SK-N-MC (cell line): ENCODE measurements around the gene KYNU.

ENCODE experiments used
- EZH2 ChIP-seq: fragments of 200-600 bp; sonication (generic); IDR thresholded peaks from one replicate; pipeline ENCODE4 v1.6.1; 2017; ENCODE audit warnings: antibody characterized with exemption
- POLR2AphosphoS5 ChIP-seq: IDR thresholded peaks from 2 replicates; pipeline ENCODE4 v1.6.1; 2012; ENCODE audit warnings: mild to moderate bottlenecking, low read depth, low read length, borderline replicate concordance

DNA sequence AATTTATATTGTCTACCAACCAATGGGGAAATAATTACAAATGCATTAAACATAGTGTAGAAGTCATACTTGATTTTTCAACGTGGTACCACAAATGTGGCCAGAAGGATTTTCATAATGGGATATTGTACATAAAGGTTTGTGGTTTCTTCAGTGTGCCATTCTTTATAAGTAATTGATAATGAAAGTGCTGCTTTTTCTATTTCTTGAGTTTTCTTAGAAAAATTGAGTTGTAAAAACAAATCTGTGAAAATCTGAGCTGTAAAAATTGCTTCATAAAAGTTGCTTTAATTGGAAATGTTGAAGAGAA lies 103.6 kb downstream of the KYNU start:
- no peak for TF ChIP-seq POLR2AphosphoS5
- TF ChIP-seq EZH2 = no peak
